GM12878 (cell line): ENCODE data around the gene SETD1A.

ENCODE experiments used
- CHD1 ChIP-seq: IDR thresholded peaks from 2 replicates; pipeline ENCODE4 v1.6.1; 2012; ENCODE audit warnings: low read depth, low read length, improper control_type of control experiment
- CHD4 ChIP-seq: fragments of 200-600 bp; sonication (generic); IDR thresholded peaks from 2 replicates; pipeline ENCODE4 v1.6.1; 2016; ENCODE audit warnings: mild to moderate bottlenecking
- ETV6 ChIP-seq, 2 experiments: fragments of 450-650 bp in 1 of 2; IDR thresholded peaks in 1 of 2; conservative IDR thresholded peaks in 1 of 2; 2 replicates each; pipeline ENCODE4 v1.6.1; 2014; ENCODE audit warnings: antibody characterized with exemption in 1 of 2, borderline replicate concordance in 1 of 2, low read depth in 1 of 2, mild to moderate bottlenecking in 1 of 2, moderate library complexity in 1 of 2
- NFYB ChIP-seq: IDR thresholded peaks from 2 replicates; pipeline ENCODE4 v1.6.1; 2011; ENCODE audit warnings: low read depth, mild to moderate bottlenecking, low read length, improper control_type of control experiment, moderate library complexity; ENCODE audit not compliant: insufficient read depth
- POLR2A ChIP-seq: IDR thresholded peaks from 2 replicates; pipeline ENCODE4 v1.6.1; 2011; ENCODE audit warnings: low read depth, mild to moderate bottlenecking, low read length
- POLR2AphosphoS2 ChIP-seq: IDR thresholded peaks from 2 replicates; pipeline ENCODE4 v1.6.1; 2011; ENCODE audit warnings: low read depth, mild to moderate bottlenecking, low read length, improper control_type of control experiment, moderate library complexity
- SP1 ChIP-seq: IDR thresholded peaks from one replicate; pipeline ENCODE4 v1.6.1; 2011; ENCODE audit warnings: low read depth, low read length
- TBL1XR1 ChIP-seq: IDR thresholded peaks from 2 replicates; pipeline ENCODE4 v1.6.1; 2012; ENCODE audit warnings: low read depth, low read length, improper control_type of control experiment
- ZNF274 ChIP-seq: IDR thresholded peaks from one replicate; pipeline ENCODE4 v1.8.0; 2011; ENCODE audit not compliant: insufficient read length, insufficient read depth
- TF ChIP-seq, protein P1 (sequence below): IDR thresholded peaks from 2 replicates; pipeline ENCODE4 v1.6.1; 2012; ENCODE audit warnings: low read depth, low read length, improper control_type of control experiment
- TF ChIP-seq, protein P2 (sequence below), 3 experiments: IDR thresholded peaks in 2 of 3; conservative IDR thresholded peaks in 1 of 3; 2 replicates each; pipeline ENCODE4 v1.5.1; 2011; ENCODE audit warnings: low read depth in 3 of 3, low read length in 3 of 3, mild to moderate bottlenecking in 3 of 3, control low read depth in 2 of 3, moderate library complexity in 2 of 3, inconsistent platforms in 1 of 3, mixed read lengths in 1 of 3; ENCODE audit not compliant: control insufficient read depth in 2 of 3, insufficient read depth in 1 of 3; ENCODE audit errors: extremely low read depth in 1 of 3
- TF ChIP-seq, protein P3 (sequence below): fragments of 150-350 bp; IDR thresholded peaks from 2 replicates; pipeline ENCODE4 v1.6.1; 2016; ENCODE audit warnings: low read depth, low read length

DNA sequence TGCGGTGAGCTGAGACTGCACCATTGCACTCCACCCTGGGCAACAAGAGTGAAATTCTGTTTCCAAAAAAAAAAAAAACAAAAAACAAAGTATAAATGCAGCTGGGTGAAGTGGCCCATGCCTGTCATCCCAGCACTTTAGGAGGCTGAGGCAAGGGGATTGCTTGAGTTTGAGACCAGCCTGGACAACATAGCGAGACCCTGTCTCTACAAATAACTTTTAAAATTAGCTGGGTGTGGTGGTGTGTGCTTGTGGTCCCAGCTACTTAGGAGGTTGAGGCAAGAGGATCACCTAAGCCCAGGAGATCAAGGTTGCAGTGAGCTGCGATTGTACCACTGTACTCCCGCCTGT lies 65.7 kb downstream of the SETD1A start:
- TF ChIP-seq, protein P1, sequence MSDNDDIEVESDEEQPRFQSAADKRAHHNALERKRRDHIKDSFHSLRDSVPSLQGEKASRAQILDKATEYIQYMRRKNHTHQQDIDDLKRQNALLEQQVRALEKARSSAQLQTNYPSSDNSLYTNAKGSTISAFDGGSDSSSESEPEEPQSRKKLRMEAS, result no peak
- TF ChIP-seq CHD4 (no peak), SP1 (no peak), POLR2AphosphoS2 (no peak), ZNF274 (no peak), POLR2A (no peak), ETV6 (conservative IDR thresholded peaks at IDR 0.05 in 1 of 2, IDR thresholded peaks at IDR 0.05 in 1 of 2; ENCODE audit: borderline replicate concordance in 1 of 2, low read depth in 1 of 2) (no peak), TBL1XR1 (no peak), NFYB (no peak), CHD1 (no peak)
- TF ChIP-seq, protein P2, sequence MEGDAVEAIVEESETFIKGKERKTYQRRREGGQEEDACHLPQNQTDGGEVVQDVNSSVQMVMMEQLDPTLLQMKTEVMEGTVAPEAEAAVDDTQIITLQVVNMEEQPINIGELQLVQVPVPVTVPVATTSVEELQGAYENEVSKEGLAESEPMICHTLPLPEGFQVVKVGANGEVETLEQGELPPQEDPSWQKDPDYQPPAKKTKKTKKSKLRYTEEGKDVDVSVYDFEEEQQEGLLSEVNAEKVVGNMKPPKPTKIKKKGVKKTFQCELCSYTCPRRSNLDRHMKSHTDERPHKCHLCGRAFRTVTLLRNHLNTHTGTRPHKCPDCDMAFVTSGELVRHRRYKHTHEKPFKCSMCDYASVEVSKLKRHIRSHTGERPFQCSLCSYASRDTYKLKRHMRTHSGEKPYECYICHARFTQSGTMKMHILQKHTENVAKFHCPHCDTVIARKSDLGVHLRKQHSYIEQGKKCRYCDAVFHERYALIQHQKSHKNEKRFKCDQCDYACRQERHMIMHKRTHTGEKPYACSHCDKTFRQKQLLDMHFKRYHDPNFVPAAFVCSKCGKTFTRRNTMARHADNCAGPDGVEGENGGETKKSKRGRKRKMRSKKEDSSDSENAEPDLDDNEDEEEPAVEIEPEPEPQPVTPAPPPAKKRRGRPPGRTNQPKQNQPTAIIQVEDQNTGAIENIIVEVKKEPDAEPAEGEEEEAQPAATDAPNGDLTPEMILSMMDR (IDR thresholded peaks at IDR 0.05 in 2 of 3, conservative IDR thresholded peaks at IDR 0.05 in 1 of 3; ENCODE audit: control insufficient read depth in 2 of 3, extremely low read depth in 1 of 3, insufficient read depth in 1 of 3, low read depth in 3 of 3, low read length in 3 of 3), result no peak
- TF ChIP-seq, protein P3, sequence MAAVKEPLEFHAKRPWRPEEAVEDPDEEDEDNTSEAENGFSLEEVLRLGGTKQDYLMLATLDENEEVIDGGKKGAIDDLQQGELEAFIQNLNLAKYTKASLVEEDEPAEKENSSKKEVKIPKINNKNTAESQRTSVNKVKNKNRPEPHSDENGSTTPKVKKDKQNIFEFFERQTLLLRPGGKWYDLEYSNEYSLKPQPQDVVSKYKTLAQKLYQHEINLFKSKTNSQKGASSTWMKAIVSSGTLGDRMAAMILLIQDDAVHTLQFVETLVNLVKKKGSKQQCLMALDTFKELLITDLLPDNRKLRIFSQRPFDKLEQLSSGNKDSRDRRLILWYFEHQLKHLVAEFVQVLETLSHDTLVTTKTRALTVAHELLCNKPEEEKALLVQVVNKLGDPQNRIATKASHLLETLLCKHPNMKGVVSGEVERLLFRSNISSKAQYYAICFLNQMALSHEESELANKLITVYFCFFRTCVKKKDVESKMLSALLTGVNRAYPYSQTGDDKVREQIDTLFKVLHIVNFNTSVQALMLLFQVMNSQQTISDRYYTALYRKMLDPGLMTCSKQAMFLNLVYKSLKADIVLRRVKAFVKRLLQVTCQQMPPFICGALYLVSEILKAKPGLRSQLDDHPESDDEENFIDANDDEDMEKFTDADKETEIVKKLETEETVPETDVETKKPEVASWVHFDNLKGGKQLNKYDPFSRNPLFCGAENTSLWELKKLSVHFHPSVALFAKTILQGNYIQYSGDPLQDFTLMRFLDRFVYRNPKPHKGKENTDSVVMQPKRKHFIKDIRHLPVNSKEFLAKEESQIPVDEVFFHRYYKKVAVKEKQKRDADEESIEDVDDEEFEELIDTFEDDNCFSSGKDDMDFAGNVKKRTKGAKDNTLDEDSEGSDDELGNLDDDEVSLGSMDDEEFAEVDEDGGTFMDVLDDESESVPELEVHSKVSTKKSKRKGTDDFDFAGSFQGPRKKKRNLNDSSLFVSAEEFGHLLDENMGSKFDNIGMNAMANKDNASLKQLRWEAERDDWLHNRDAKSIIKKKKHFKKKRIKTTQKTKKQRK, result no peak
